Endothelial cell of umbilical vein (primary cell): ENCODE measurements around the gene WHRN. TPM values are rescaled to one million over a fixed set of nuclear protein-coding genes. Genes with fewer than 3 reads are reported as not detected.

Source experiments
- BruUV-seq: library from RNA; stranded (reverse); fragments of 400-500 nt; replicated peaks from 2 replicates; lab custom pipeline; 2021; lab: Mats Ljungman, UMichigan
- CTCF ChIA-PET: fragments of 300-600, 350-600 bp; sonication (Branson Sonifier 250); formaldehyde crosslinking; loops from one replicate; lab custom pipeline; 2021; ENCODE audit warnings: antibody characterized with exemption, inconsistent platforms; lab: Charles Lee
- POLR2A ChIA-PET: fragments of 300-600, 350-600 bp; sonication (Branson Sonifier 250); formaldehyde crosslinking; loops from one replicate; lab custom pipeline; 2021; ENCODE audit warnings: antibody characterized with exemption, inconsistent platforms; lab: Charles Lee
- DNase-seq: peaks from one replicate; pipeline ENCODE4 v3.0.0-alpha.2; 2011; ENCODE audit warnings: low read depth, low spot score
- FAIRE-seq: peaks from 2 replicates; lab custom pipeline; 2011; peaks lifted over from hg19 to GRCh38; lab: Jason Lieb, UNC
- H2AFZ ChIP-seq: 2 replicates; pipeline ENCODE4 v1.6.0; 2012; ENCODE audit warnings: low read depth, low read length, control low read depth, inconsistent platforms
- H3K27ac ChIP-seq: 2 replicates; pipeline ENCODE4 v1.5.1; 2011; ENCODE audit warnings: low read depth, mild to moderate bottlenecking, control low read depth, low read length, moderate library complexity; ENCODE audit not compliant: insufficient read depth
- H3K27me3 ChIP-seq, 2 experiments: 2 replicates each; pipeline versions ENCODE4 v1.6.0 to v1.6.1; 2011; ENCODE audit warnings: low read length in 2 of 2, mixed read lengths in 1 of 2; ENCODE audit not compliant: control insufficient read depth in 2 of 2, insufficient read depth in 2 of 2
- H3K36me3 ChIP-seq, 2 experiments: 2 replicates in 1 of 2; 3 replicates in 1 of 2; pipeline ENCODE4 v1.5.1; 2011; ENCODE audit warnings: low read length in 2 of 2, mild to moderate bottlenecking in 1 of 2, moderate library complexity in 1 of 2; ENCODE audit not compliant: control insufficient read depth in 2 of 2, insufficient read depth in 2 of 2; ENCODE audit errors: extremely low read depth in 1 of 2
- H3K4me1 ChIP-seq: 3 replicates; pipeline ENCODE4 v1.5.1; 2011; ENCODE audit warnings: mild to moderate bottlenecking, low read length; ENCODE audit not compliant: control insufficient read depth, insufficient read depth; ENCODE audit errors: extremely low read depth
- H3K4me2 ChIP-seq: 2 replicates; pipeline ENCODE4 v1.6.1; 2011; ENCODE audit warnings: low read length, control low read depth, mixed read lengths; ENCODE audit not compliant: insufficient read depth
- H3K4me3 ChIP-seq, 3 experiments: fragments of 200-600 bp in 1 of 3; sonication (generic), shearing (Covaris generic) in 1 of 3; replicated peaks in 1 of 3; 2 replicates each; pipeline ENCODE4 v1.5.1; 2011 to 2016; ENCODE audit warnings: control low read depth in 3 of 3, low read length in 3 of 3, mild to moderate bottlenecking in 2 of 3, inconsistent platforms in 1 of 3, low read depth in 1 of 3, moderate library complexity in 1 of 3; ENCODE audit not compliant: insufficient read depth in 1 of 3
- H3K79me2 ChIP-seq: 2 replicates; pipeline ENCODE4 v1.6.0; 2012; ENCODE audit warnings: low read length, inconsistent platforms; ENCODE audit not compliant: control insufficient read depth, insufficient read depth
- H3K9ac ChIP-seq: replicated peaks from 2 replicates; pipeline ENCODE3; 2011; ENCODE audit warnings: low read length, control low read depth; ENCODE audit not compliant: insufficient read depth; ENCODE audit errors: extremely low read depth
- H3K9me1 ChIP-seq: replicated peaks from 3 replicates; pipeline ENCODE4 v1.6.0; 2011; ENCODE audit warnings: mild to moderate bottlenecking, low read length; ENCODE audit not compliant: control insufficient read depth, insufficient read depth; ENCODE audit errors: extremely low read depth
- H3K9me3 ChIP-seq: replicated peaks from 2 replicates; pipeline ENCODE4 v1.5.1; 2012; ENCODE audit warnings: low read length, inconsistent platforms; ENCODE audit not compliant: control insufficient read depth, insufficient read depth
- H4K20me1 ChIP-seq: replicated peaks from 2 replicates; pipeline ENCODE3; 2011; ENCODE audit warnings: mild to moderate bottlenecking, low read length; ENCODE audit not compliant: control insufficient read depth, insufficient read depth; ENCODE audit errors: extremely low read depth
- EZH2 ChIP-seq: IDR thresholded peaks from 2 replicates; pipeline ENCODE4 v1.6.1; 2012; ENCODE audit warnings: borderline replicate concordance, low read depth, mild to moderate bottlenecking, moderate library complexity, low read length, inconsistent platforms; ENCODE audit not compliant: severe bottlenecking
- FOS ChIP-seq: IDR thresholded peaks from 2 replicates; pipeline ENCODE4 v1.6.1; 2011; ENCODE audit warnings: mild to moderate bottlenecking, low read length, moderate library complexity, borderline replicate concordance; ENCODE audit not compliant: insufficient read depth
- GATA2 ChIP-seq: IDR thresholded peaks from 2 replicates; pipeline ENCODE4 v1.7.0; 2011; ENCODE audit warnings: low read depth, mild to moderate bottlenecking, moderate library complexity, mixed read lengths, low read length; ENCODE audit not compliant: insufficient read length, insufficient read depth
- JUN ChIP-seq: IDR thresholded peaks from 2 replicates; pipeline ENCODE4 v1.6.1; 2011; ENCODE audit warnings: borderline replicate concordance, low read depth; ENCODE audit not compliant: insufficient read length, insufficient read depth
- MYC ChIP-seq: IDR thresholded peaks from one replicate; pipeline ENCODE4 v1.6.1; 2011; ENCODE audit warnings: mild to moderate bottlenecking, low read depth, low read length
- POLR2A ChIP-seq: IDR thresholded peaks from 2 replicates; pipeline ENCODE4 v1.6.1; 2012; ENCODE audit warnings: low read depth, mild to moderate bottlenecking, control low read depth, low read length
- POLR2AphosphoS5 ChIP-seq: IDR thresholded peaks from 2 replicates; pipeline ENCODE4 v1.6.1; 2012; ENCODE audit warnings: low read depth, mild to moderate bottlenecking, control low read depth, low read length, moderate library complexity; ENCODE audit not compliant: insufficient read depth
- dilution Hi-C: fragments of 300-500 bp; cut with MboI; formaldehyde crosslinking; loops from one replicate; pipeline ENCODE4 v1.15.0; 2019; ENCODE audit warnings: low sequenced_read_pairs; ENCODE audit not compliant: extremely low pct_ligation_motif_present
- intact Hi-C: fragments of 100-400 bp; cut with micrococcal nuclease; formaldehyde crosslinking; loops from one replicate; pipeline ENCODE4 v1.10.0; 2022
- polyA plus RNA-seq, 4 experiments: library from polyadenylated mRNA; depleted of rRNA in 3 of 4; stranded (reverse) in 3 of 4; unstranded in 1 of 4; fragments of >200 nt; gene quantifications; 2 replicates each; pipeline versions ENCODE4 v1.2.1 to v1.2.3, GENCODE V29; 2011 to 2012; ENCODE audit warnings: missing spikeins in 1 of 4
- total RNA-seq: library from RNA; stranded (reverse); gene quantifications from 2 replicates; pipeline ENCODE4 v1.2.3, GENCODE V29; 2021
- TF ChIP-seq, protein P1 (sequence below): IDR thresholded peaks from 2 replicates; pipeline ENCODE4 v1.6.1; 2011; ENCODE audit not compliant: insufficient read depth, insufficient read length
- TF ChIP-seq, protein P2 (sequence below), 2 donors: IDR thresholded peaks; 1 replicate in 1 of 2; 2 replicates in 1 of 2; pipeline ENCODE4 v1.5.1; 2011; ENCODE audit warnings: low read length in 2 of 2, mild to moderate bottlenecking in 2 of 2, moderate library complexity in 2 of 2, control low read depth in 1 of 2, inconsistent platforms in 1 of 2, low read depth in 1 of 2; ENCODE audit not compliant: insufficient read depth in 1 of 2; ENCODE audit errors: extremely low read depth in 1 of 2

WHRN gene
- total and polyA plus RNA-seq, 2 donors (not counting 3 experiments of a cell fraction or from before 2014, with no cell fraction given) = 0.35 to 0.69 TPM

GRCh38 chr9:114489928-114490327, 15.3 kb downstream of the WHRN start:
- no peaks in the 10 kb centered on the region for H3K4me1 ChIP-seq
- no peaks in the 10 kb centered on the region for H3K36me3 ChIP-seq
- FAIRE-seq = no peak
- dilution Hi-C loops (no loop called here), intact Hi-C loops (no loop called here)
- H3K4me3 ChIP-seq = no peak overlapping the region
- no peak overlapping the region for H3K4me2 ChIP-seq
- ChIA-PET POLR2A (no interaction called here), CTCF (no interaction called here)
- H3K9me1 ChIP-seq = no peaks in the 10 kb centered on the region
- TF ChIP-seq POLR2A (no peak), GATA2 (no peak), EZH2 (no peak), FOS (no peak), JUN (no peak), POLR2AphosphoS5 (no peak), MYC (no peak)
- TF ChIP-seq, protein P1, sequence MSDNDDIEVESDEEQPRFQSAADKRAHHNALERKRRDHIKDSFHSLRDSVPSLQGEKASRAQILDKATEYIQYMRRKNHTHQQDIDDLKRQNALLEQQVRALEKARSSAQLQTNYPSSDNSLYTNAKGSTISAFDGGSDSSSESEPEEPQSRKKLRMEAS = no peak
- TF ChIP-seq, protein P2, sequence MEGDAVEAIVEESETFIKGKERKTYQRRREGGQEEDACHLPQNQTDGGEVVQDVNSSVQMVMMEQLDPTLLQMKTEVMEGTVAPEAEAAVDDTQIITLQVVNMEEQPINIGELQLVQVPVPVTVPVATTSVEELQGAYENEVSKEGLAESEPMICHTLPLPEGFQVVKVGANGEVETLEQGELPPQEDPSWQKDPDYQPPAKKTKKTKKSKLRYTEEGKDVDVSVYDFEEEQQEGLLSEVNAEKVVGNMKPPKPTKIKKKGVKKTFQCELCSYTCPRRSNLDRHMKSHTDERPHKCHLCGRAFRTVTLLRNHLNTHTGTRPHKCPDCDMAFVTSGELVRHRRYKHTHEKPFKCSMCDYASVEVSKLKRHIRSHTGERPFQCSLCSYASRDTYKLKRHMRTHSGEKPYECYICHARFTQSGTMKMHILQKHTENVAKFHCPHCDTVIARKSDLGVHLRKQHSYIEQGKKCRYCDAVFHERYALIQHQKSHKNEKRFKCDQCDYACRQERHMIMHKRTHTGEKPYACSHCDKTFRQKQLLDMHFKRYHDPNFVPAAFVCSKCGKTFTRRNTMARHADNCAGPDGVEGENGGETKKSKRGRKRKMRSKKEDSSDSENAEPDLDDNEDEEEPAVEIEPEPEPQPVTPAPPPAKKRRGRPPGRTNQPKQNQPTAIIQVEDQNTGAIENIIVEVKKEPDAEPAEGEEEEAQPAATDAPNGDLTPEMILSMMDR (IDR thresholded peaks at IDR 0.05; ENCODE audit: extremely low read depth in 1 of 2, insufficient read depth in 1 of 2, low read depth in 1 of 2, low read length in 2 of 2) = no peak
- H3K79me2 ChIP-seq = no peaks in the 10 kb centered on the region
- H2AFZ ChIP-seq = no peak overlapping the region
- H4K20me1 ChIP-seq = no peaks in the 10 kb centered on the region
- DNase-seq = no peak
- H3K9ac ChIP-seq = no peak overlapping the region
- H3K27ac ChIP-seq = no peak overlapping the region
- H3K9me3 ChIP-seq = no peaks in the 10 kb centered on the region
- H3K27me3 ChIP-seq = peaks cover 6% of the 10 kb centered on the region in 2 experiments
- BruUV-seq = no TSS peak
